Stimulated activated CD8-positive, alpha-beta memory T cell treated with anti-CD3 and anti-CD28 coated beads, Interleukin-12 subunit alpha, Interleukin-12 subunit beta, amount 100 ng/mL, for 24 hours (primary cell): ENCODE data around the gene PLOD1.
"Not testable (repeated sequence)": the region's sequence is repeated elsewhere in the genome, so short reads cannot be mapped to it uniquely, and the experiment has no call there.

Source experiments
- DNase-seq: peaks from one replicate; pipeline ENCODE4 v3.0.0-alpha.2; 2020; ENCODE audit errors: extremely low read depth

PLOD1 gene

DNA sequence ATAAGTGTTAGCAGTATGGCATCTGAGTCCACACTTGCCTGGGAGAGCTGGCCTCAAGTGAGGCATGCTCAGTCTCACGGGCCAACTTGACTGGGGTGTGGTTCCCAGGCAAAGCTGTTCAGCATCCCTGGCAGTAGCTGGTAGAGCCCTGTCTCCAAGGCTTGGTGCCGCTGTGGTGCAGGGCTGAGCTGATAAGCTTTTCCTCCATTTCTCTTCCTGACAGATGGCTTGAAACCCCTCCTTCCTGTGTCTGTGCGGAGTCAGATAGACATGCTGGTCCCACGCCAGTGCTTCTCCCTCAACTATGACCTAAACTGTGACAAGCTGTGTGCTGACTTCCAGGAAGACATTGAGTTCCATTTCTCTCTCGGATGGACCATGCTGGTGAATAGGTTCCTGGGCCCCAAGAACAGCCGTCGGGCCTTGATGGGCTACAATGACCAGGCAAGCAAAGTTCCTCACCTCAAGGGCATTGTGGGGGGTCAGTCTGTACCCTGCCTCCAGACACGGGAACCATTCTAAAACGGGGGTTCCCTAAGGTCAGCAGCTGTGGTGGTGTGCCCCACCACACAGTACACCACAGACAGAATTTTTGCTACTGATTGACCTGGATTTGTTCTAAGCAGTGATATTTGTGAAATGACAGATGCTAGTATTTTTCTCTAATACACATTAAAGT lies 71.1 kb downstream of the PLOD1 start:
- DNase-seq, result no peak

DNA sequence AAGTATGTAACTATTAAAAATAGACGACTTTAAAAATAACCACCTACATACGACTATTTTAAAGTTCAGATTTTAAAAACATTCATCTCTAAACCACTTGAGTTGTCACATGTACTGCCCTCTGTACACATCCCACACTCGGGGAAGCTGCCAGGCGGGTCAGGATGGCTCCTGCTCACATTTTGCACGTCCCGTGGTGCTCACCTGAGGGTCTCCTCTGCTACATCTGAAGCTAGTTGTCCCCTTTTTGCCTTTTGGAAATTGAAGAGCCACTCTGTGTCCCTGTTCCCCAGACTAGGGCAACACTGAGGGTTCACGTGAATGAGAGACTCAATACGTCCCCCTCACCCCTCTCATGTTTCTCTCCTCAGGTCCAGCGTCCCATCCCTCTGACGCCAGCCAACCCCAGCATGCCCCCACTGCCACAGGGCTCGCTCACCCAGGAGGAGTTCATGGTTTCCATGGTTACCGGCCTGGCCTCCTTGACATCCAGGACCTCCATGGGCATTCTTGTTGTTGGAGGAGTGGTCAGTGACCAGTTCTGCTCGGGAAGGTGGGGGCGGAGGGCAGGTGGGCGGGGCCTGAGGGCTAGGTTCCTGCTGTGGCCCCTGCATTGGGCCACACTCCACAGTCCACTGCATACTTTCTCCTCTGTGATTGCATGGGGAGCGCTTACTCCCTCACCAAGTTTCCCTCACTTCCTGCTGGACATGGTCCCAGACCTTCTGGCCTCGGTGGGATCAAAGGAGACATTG lies 71.8 kb downstream of the PLOD1 start:
- DNase-seq, result no peak

DNA sequence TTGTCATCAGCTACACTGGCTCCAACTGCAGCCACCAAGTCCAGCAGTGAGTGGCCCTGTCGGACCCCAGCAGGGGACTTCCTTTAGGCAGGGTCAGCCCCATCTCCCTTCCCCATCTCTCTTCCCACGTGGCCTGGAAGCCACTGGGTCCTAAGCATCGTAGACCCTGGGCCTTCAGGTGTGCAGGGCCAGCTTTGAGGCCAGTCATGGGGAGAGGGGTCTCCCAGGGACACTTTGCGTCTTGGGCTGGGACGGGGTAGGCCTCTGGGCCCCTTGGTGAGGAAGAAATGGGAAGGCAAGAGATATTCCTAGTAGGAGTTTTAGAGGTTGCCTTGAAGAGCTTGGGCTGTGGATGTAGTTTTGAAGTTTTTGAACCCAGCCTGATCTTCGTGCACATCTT lies 72.7 kb downstream of the PLOD1 start:
- no peak for DNase-seq

DNA sequence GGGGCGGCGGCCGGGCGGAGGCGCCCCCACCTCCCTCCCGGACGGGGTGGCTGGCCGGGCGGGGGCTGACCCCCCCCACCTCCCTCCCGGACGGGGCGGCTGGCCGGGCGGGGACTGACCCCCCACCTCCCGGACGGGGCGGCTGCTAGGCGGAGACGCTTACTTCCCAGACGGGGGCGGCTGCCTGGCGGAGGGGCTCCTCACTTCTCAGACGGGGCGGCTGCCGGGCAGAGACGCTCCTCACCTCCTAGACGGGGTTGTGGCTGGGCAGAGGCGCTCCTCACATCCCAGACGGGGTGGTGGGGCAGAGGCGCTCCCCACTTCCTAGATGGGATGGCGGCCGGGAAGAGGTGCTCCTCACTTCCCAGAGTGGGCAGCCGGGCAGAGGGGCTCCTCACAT lies 73.8 kb downstream of the PLOD1 start:
- DNase-seq, result not testable (repeated sequence)

DNA sequence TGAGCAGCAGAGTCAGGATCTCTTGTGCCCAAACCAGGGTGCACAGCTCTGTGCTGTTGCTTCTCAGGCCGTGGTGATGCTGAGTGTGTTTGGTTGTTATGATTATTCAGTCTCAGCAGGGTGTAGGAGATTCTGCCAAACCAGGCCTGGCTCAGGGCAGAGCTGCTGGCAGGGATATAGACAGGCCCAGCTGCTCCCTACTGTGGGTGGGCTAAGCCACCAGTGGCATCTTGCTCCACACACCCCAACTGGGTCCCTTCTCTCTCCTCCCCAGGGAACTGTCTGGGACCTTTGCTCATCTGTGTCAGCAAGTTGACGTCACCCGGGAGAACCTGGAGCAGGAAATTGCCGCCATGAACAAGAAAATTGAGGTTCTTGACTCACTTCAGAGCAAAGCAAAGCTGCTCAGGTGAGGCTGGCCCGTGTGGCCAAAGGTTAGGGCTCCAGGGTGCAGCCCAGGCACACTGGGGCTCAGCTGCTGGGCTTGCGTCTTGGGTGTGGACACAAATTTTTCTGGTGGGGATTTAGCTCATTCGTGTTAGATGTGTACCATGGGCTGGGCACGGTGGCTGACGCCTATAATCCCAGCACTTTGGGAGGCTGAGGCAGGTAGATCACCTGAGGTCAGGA lies 74.9 kb downstream of the PLOD1 start:
- no peak for DNase-seq

DNA sequence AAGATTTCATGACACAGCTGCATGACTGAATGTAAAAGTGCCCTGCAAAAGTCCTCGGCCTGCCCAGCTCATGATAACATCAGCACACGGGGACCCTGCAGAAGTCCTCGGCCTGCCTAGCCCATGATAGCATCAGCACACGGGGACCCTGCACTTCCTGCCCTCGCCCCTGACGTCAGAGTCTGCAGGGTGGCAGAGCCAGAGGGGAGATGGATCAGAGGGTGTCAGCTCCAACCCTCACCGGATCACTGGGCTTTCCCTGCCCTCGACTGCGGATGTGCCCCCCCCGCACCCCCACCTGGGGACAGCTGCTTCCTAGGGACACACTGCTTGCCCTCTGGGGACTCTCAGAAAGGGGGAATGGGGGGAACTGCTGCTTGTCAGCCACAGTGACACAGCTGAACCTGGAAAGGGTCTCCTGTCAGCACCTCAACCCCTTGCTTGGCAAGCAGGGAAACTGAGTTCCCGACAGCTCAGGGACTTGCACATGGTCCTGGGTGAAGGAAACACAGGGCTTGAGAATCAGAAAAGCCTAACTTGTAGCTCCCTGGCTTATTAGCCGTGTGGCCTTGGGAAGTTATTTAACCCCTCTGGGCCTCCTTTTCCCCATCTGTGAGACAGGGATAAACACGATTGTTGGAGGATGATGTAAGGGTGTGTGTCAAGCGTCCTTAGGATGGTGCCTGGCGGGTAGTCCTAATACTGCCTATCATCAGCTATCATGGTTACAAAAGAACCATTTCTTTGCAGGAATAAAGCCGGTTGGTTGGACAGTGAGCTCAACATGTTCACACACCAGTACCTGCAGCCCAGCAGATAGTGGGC lies 76.4 kb downstream of the PLOD1 start:
- no peak for DNase-seq

DNA sequence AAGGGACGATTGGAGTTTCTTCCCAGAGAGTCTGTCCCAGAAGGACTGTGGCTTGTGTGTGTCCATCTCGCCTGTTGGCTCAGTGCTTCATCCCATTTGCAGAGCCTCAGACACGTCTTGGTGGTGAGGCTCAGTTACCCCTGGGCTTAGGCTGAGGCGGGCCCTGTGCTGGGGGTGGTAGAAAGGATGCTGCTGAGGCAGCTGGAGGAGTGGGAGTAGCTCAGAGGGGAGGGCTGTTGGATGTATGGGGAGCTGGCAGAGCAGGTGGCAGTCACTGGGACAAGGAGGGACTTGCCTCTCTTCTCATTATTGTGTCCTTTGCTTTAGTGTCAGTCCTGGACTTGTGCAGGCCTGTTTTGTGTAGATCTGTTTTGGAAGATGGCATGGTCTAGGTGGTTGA lies 77.5 kb downstream of the PLOD1 start:
- no peak for DNase-seq

DNA sequence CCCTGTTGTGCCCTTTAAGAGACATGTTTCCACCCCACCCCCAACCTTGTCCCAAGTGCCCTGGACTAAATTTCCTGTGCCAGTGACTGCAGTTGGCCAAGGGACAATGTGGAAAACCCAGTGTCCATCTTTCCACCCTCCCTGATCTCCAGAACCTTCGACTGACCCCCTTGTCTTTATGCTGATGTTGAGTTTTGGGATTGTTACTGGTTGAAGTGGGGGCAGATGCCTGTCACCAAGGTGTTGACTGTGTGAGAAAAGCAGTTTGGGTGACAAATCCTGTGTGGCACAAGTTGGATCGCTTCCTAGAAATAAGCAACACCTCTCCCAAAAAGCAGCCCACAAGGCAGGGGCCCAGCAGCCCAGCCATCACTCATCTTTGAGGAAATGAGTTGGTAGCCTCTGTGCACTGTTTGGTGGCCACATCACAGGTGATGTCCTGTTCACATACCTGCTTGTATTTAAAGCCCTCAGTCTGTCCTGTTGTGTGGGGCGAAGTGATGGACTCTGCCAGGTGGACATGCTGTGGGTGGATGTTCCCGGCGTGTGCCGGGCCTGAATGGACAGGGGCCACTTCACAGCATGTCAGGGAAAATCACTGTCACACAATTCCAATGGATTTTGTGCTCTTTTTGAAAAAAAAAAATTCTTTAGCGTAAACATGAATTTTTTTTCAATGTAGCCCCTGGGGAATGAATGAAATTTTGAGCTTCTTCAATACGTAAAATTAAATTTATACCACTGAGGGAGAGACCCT lies 78.2 kb downstream of the PLOD1 start:
- no peak for DNase-seq

DNA sequence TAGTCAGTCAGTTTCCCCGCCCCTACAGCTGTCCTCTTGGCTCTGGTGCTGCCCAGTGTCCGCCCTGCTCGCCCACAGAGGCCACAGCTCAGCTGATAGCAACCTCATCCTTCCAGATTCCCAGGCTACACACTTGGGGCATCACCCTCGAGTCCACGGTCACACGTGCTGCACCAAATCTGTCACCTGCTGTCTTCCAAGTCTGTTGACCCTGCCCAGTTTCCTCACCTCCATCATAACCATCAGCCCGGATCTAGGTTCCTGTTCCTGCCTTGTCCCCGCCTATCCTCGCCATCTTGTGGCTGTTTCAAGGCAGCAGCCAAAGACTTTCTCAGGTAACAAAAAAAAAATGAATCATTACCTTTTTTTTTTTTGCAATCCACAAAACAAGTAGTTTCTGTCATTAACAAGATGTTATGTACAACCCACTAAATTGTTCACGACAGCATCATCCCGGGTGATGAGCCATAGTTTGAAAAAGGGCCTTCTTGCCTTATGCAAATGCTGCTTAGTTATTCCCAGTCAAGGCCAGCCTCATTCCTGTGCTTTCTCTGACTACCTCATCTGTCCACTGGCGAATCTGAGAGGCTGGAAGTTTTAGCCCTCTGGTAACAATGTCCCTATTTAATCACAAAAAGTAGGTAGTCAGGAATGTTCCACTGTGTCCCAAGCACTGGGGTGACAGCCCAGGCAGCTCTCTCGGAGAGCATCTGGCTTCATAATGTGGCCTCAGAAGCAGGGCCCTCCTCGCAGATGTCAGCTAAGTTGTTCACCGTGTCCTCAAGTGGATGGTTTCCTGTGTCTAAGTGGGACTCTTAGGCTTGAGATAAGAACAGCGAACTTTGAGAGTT lies 79.8 kb downstream of the PLOD1 start:
- no peak for DNase-seq

DNA sequence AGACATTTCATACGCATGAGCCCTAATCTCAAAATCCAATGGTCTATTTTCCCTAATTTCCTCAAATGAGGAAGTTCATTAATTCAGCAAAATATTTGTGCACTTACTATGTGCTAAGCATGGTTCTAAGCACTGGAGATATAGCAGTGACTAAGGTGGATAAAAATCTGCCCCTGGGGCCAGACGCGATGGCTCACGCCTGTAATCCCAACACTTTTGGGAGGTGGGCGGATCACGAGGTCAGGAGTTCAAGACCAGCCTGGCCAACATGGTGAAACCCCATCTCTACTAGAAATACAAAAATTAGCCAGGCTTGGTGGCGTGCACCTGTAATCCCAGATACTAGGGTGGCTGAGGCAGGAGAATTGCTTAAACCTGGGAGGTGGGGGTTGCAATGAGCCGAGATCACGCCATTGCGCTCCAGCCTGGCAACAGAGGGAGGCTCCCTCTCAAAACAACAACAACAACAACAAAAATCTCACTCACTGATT lies 80.5 kb downstream of the PLOD1 start:
- no peak for DNase-seq

DNA sequence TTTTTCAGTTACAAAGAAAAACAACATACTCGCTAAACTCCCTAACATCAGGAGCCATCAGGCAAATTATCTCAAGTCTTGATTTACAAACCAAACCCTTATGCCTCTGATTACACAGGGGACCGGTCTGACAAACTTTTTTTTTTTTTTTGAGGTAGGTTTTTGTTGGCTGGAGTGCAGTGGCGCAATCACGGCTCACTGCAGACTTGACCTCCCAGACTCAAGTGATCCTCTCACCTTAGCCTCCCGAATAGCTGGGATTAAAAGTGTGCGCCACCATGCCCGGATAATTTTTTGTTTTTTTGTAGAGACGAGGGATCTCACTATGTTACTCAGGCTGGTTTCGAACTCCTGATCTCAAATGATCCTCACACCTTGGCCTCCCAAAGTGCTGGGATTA lies 81.0 kb downstream of the PLOD1 start:
- DNase-seq, result no peak

DNA sequence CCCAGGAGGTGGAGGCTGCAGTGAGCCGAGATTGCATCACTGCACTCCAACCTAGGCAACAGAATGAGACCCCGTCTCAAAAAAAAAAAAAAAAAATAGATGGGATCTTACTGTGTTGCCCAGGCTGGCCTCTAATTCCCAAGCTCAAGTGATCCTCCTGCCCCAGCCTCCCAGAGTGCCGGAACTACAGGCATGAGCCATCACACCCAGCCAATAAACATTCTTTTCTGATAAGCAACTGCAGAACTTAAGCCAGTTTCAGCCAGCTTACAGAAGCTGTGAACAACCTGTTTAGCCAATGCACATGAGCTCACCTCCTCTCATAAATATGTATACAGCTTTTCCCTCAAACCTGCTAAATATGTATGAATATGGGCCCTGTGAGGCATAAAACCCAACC lies 81.7 kb downstream of the PLOD1 start:
- no peak for DNase-seq

DNA sequence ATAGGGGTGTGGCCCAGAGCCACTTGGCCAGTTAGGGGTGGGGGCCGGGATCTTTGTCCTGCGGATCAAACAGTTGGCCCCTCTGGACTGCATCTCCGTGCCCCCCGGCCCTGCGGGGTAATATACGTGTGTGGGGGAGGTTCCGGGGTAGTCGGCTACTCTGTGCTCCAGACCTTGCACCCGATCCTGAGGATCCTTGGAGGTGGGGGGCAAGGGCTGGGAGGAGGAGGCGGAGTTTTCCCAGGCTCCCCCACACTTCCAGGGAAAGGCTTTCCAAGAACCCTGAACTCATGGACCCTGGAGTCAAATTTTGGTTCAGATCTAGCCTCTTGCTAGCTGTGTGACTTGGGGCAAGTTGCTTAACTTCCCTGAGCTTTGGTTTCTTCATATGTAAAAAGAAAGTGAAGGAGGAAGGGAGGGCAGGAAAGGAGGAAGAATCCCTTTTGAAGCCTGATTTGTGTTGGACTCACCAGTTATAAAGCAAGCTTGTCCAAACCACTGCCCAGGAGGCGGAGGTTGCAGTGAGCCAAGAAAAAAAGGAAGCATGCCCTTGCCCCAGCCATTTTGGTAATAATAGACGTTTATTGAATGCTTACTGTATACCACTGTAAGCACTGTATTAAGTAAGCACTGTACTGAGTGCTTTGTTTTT lies 85.5 kb downstream of the PLOD1 start:
- no peak for DNase-seq

DNA sequence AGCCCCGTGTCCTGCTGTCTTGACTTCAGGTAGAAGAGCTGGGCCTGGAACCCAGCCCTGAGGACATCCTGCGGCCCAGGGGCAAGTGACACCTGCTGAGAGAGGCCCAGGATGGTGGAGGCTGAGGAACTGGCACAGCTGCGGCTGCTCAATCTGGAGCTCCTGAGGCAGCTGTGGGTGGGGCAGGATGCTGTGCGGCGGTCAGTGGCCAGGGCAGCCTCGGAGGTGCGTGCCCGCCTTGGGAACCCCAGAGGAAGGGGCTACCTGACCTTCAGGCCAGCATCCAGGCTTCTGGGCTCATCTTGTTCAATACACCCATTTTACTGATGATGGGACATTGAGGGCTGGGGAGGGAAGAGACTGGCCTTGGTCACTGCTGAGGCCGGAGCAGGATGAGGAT lies 87.1 kb downstream of the PLOD1 start:
- DNase-seq, result no peak

DNA sequence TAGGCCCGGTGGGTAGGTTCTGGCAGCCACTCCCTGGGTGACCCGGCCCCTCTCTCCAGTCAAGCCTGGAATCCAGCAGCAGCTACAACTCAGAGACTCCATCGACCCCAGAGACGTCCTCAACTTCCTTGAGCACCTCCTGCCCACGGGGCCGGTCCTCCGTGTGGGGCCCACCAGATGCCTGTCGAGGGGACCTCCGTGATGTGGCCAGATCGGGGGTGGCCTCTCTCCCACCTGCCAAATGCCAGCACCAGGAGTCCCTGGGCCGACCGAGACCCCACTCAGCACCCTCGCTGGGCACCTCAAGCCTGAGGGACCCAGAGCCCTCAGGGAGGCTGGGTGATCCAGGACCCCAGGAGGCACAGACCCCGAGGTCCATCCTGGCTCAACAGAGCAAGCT lies 87.5 kb downstream of the PLOD1 start:
- no peak for DNase-seq
